Right lobe of liver (tissue), 4 donors: Measurements from ENCODE around the gene MYO7B.
"Not testable (repeated sequence)": the region's sequence is repeated elsewhere in the genome, so short reads cannot be mapped to it uniquely, and the experiment has no call there.

Experiments
- POLR2A ChIP-seq: fragments of 450-650 bp; IDR thresholded peaks from one replicate; pipeline ENCODE4 v1.6.1; 2017; ENCODE audit warnings: antibody characterized with exemption, mild to moderate bottlenecking
- TF ChIP-seq, protein P1 (sequence below), 4 donors: fragments of 200-600 bp in 3 of 4; fragments of 450-650 bp in 1 of 4; IDR thresholded peaks; one replicate each; pipeline versions ENCODE4 v1.5.1 to v1.8.0; 2016 to 2022; ENCODE audit warnings: antibody characterized with exemption in 4 of 4, mild to moderate bottlenecking in 2 of 4
- donor health status: DM: no; HTN: no; CAD: no.
- donor health status: DM: no; HTN: no; CAD: no.
- donor health status: DM: no; HTN: yes; CAD: no.

DNA sequence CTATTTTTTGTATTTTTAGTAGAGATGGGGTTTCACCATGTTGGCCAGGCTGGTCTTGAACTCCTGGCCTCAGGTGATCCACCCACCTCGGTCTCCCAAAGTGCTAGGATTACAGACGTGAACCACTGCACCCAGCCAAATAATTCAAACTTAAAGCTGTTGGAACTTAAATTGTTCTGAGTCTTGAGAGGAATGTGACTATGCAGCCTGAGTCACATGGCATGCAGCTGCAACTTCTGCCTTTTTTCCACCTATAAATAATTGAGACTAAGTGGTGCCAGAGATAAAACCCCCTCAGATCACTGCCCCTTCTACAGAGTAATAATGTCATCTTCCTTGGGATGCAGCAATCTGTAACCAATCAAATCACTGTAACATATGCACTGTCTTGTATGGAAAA is 6.1 kb upstream of the MYO7B start:
- TF ChIP-seq, protein P1, sequence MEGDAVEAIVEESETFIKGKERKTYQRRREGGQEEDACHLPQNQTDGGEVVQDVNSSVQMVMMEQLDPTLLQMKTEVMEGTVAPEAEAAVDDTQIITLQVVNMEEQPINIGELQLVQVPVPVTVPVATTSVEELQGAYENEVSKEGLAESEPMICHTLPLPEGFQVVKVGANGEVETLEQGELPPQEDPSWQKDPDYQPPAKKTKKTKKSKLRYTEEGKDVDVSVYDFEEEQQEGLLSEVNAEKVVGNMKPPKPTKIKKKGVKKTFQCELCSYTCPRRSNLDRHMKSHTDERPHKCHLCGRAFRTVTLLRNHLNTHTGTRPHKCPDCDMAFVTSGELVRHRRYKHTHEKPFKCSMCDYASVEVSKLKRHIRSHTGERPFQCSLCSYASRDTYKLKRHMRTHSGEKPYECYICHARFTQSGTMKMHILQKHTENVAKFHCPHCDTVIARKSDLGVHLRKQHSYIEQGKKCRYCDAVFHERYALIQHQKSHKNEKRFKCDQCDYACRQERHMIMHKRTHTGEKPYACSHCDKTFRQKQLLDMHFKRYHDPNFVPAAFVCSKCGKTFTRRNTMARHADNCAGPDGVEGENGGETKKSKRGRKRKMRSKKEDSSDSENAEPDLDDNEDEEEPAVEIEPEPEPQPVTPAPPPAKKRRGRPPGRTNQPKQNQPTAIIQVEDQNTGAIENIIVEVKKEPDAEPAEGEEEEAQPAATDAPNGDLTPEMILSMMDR (IDR thresholded peaks at IDR 0.05), result not testable (repeated sequence)
- TF ChIP-seq POLR2A, result not testable (repeated sequence)
